NCI-H524 treated with DMSO at 0.1 percent for 48 hours (cell line): Measurements from ENCODE around the gene BET1.
"Not testable (repeated sequence)": the region's sequence is repeated elsewhere in the genome, so short reads cannot be mapped to it uniquely, and the experiment has no call there.

Source experiments
- DNase-seq: peaks from one replicate; lab custom pipeline; 2025; lab: John Stamatoyannopoulos, UW

The BET1 gene, protein sequence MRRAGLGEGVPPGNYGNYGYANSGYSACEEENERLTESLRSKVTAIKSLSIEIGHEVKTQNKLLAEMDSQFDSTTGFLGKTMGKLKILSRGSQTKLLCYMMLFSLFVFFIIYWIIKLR

DNA sequence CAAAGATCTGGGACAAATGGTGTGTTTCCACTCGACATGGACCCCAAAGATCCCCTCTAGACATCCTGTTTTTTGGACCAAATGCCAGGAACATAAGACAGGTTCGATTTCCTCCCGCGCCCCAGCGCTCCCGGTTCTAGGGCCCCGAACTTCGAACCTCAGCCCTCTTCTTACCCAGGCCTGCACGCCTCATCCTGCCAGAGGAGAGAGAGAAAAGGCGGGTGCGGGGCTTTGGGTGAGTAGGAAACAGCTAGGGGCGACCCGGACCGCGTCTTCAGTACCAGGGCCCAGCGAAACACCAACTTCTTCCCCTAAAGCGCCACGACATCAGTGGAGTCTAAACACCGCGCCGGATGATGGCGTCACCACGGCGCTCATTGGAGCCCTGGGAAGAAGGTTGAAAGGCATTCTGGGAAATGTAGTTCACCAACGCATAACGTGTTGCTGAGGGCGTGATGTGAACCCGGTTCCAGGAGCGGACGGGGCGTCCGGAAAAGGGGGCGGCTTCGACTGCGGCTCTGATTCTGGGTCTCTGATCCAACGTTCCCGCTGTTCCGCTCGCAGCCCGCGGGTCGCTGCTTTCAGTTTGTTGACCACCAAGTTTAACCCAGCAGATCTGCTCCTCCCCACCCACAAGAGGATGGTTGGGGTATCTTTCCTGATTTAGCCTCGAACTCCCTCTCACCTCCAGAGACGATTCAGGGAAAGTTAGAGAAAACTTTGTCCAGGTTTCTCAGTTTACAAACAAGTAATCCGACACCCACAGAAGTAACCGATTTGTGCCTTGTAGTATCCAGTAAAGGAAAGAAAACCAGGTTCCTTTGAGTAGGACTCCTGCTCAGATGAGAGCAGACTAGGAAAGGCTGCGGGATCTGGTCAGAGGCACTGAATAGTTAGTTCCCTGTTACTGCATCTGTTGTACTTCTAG, at the start of gene BET1:
BET1 (minus strand) TSS at position 332 of the 928 bp plus-strand sequence; CDS start at position 193, 139 bp downstream.
- peak; percentile 68 for DNase-seq

DNA sequence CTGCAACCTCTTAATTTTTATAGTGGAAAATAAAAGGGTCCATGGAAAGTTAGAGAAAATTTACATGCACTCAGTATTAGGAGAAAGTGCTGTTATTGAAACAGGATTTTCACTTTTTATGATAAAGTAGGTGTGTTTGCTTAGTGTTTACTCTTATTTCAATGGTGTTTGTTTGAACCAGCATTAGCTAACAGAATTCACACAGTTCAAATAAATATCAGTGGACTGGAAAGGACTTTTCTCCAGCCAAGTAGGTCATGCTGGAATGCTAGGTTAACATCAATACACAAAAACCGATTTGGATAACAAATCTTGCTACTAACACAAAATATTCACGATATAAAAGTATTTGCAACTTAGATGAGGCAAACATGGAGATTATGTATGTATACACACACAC, 49.4 kb upstream of the BET1 start:
- no peak for DNase-seq

DNA sequence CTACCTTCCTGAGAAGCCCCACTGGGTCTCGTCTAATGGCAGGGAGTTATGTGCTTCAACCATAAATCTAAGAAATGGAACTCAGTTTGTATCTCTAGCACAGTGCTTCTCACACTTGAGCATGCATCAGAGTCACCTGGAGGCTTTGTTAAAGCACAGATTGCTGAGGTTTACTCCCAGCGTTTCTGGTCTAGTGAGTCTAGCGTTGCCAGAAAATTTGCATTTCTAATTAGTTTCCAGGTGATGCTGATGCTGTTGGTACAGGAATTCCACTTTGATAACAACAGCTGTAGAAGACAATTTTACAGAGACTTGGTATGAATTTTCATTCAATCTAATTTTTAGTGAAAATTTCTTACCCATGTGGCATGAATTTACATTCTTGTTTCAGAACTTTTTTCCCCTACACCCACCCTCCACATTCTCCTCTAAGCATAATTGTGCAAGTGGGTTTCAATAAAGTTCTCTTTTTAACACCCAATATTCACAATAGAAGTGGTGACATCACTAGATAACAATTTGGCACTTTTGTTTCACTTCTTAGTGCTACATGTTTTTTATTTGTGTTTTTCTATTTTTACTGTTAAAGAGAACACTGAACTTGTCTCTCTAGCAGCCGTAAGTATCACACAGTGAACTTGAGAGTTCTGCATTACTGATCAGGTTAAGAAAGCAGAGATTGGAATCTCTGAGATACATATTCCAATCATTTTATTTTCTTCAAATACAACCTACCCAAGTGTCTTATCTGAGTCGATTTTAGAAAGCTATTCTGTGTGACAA, 48.4 kb upstream of the BET1 start:
- DNase-seq = no peak

DNA sequence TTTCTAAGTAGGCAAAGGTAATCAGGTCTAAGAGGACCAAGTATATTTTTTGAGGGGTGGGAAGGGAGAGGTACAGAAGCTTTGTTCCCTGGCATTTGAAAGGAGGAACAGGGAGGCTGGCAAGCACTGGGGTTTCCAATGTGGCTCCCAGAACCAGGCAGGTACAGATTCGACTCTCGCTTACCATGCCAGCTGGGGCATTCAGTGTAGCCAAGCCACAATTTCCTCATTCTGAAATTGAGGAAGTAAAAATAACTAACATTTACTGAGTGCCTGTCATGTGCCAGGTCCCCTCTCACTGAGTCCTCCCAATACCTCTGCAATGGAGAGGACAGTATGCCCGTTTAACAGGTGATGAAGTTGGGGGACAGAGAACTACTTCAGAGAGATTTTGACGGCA, 45.9 kb upstream of the BET1 start:
- DNase-seq = no peak

DNA sequence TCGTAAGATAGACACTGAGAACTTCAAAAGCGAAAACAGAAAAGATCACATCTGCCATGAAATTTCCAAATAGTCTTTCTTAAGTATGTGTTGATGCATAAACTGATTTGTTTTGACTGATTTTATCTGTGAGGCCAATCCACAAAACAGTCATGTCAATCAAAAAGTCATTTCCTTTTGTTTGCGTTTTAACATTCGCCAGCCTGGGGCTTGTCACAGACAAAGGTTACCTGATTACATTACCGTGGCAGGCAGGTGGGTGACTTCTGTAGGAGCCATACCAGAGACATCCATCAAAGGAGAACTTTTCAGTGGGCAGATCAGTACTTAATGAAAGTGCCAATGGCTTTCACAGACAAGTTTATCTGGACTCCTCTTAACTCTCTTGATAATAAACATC, 45.5 kb upstream of the BET1 start:
- DNase-seq = no peak

DNA sequence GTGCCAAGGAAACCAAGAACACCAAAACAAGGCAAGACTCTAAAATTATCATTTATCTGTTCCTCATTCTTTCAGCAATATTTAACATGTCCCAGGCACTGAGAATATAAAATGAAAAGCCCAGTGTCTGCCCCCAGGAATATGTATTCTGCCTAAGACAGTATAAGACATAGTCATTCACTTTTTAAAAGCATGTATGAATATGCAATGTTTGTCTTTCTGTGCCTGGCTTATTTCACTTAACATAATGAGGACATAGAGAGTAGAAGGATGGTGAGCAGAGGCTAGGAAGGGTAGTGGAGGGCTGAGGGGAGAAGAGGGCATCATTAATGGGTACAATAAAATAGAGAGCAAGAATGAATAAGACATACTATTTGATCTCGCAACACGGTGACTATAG, 44.6 kb upstream of the BET1 start:
- no peak for DNase-seq

DNA sequence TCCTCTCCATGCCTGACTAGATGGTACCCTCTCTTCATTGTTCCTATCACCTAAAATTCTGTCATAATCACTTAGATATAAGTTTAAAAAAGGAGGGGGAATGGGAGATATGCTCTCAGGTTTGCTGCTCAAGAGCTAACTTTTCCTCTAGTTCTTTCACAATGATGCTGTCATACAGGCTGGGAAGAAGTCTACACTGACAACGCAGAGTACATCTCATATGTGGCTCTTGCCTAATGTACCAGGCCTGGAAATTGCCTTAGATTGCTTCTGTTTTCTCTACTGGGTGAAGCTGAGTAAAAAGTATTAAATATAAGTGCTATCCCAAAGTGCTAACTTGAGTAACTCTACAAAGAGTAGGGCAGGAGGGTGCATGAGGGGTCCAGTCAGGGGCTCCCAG, 43.8 kb upstream of the BET1 start:
- DNase-seq = no peak

DNA sequence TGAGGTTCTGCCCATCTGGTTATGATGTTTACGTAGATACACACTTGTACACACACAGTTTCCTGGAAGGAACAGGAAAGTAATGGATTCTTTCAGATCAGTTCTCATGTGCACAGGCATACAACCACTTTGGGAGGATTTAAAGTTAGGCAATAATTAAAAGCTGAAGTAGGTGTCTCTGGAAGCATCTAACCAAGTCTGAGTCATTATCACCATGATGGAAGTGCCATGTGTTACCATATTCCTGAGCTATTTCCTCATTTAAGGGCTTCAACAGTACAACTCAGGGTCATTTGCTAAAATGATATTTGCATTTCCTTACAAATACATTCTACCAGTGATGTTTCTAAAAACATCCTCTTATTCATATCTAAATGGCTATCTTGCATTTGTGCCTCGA, 41.4 kb upstream of the BET1 start:
- no peak for DNase-seq

DNA sequence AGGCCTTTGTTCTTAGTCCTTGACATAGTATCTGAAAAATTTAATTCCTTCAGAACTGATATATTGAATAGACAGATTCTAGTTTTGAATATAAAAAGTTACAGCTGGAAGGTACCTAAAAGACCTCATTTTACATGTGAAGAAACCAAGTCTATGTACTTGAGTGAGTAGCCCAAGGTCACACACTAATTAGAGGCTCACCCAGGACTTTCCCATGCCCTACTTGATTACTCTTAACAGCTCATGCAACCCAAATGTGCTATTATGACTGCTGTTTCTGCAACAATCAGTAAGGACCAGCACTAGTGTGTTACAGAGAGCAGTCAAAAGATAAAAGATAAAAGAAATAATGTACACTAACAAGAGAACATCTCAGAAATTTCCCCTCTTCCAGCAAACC, 40.7 kb upstream of the BET1 start:
- DNase-seq = no peak

DNA sequence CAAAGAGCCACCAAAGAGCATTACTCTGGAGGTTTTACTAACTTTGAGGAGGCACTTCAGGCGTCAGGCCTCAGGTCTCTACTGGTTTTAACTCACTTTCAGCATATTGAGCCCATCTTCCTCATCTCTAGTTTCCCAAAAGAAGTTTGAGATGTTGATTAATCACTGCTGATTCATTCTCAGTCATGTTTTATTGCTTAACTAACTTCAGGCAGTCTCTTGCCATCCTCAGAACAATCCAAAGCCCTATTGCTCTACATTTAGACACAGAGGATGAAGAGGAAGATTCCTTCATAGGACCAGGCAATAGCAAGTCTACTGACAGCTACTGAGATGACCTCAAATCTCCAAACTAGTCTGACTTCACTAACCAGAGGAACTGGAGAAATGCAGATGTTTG, 39.1 kb upstream of the BET1 start:
- DNase-seq = no peak

DNA sequence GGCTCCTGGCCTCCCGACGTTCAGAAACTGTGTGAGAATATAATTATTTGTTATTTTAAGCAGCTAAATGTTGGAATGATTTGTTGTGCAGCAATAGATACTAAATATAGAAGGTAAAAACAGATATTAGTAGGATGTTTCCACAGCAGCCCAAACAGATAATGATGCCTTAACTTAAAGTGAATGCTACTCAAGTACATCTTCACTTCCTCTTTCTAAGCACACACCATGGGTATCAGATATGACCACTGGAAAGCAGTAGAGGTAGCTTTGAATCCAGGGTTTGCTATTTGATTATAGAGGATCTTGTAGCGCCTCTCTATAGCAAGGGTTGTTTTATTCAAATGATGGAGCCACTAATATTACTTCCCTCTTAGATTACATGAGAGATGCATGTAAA, 38.2 kb upstream of the BET1 start:
- DNase-seq = no peak

DNA sequence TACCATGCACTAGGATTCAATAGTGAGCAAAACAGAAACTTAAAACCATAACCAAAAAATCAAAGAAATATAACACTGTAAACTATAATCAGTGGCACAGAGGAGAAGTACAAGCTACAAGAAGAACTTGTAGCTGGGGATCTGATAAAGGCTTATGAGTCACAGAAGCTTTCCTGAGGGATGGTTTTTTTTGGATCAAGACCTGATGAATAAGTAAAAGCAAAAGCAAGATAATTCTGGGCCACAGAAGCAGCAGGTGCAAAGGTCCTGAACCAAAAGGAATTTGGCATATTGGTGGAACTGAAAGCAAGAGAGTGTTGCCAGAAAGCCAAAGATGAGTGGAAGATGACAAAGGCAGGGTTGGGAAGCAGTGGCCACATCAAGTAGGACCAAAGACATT, 37.4 kb upstream of the BET1 start:
- DNase-seq = no peak

DNA sequence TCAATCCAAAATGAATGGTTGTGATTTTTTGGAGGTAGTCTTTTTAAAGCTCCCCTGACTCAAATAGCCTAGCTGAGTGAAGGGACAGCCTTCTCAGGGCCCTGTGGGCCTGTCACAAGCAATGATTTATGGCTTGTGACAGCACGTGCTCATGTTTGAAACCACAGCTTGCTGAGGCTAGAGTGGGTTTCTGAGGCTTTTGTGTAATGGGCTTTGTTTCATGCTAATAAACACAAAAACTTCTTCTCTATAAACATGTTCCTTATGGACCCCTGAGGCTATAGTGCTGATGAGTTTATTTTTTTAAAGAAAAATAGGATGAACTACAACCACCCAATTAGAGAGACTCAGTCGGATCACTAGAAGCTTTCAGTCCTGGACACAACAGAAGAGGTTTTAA, 36.1 kb upstream of the BET1 start:
- no peak for DNase-seq

DNA sequence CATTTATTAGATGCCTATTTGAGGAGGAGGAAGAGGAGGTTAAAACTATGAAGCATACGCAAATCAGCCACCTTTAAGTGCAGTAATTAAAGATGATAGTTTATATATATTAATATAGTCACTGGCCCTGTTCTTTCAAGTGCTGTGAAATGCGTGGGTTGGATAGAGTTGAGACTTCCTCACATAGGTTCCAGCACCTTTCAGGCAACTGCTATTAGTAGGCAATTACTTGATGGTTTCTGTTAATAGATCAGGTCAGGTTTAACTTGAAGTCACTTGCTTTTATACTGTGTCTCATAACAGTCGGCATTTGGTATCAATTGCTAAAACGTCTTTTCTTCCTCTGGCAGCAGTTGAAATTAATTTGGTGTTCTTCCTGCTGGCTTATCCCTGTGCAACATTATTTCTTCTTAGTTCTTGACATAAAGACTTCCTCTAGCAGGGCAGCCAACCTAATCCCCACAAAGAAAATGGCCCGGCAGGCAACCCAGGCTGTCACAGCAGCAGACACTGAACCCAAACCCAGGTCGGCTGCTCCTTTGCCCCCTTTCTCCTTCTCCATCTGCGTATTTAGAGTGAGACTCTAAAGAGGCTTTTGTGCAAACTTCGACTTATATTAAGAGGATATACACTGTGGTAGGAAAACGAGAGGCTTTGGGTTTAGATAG, 35.3 kb upstream of the BET1 start:
- DNase-seq = no peak

DNA sequence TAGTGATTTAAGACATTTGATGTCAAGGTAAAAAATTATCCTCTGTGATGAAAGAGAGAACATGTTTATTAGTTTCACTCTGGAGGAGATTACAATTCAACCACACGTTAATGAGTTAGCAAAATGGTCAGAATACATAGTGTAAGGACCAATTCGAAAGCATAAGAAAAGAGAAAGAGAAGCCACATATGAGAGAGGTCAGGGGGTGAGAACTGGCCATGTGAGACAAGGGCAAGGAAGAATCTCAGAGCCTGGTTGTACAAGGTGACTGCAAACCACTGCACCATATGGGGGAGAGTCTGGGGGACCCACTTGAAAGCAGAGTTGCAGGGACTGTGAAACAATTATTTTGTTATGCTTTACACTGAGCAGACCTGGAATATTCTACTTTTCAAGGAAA, 27.7 kb upstream of the BET1 start:
- no peak for DNase-seq

DNA sequence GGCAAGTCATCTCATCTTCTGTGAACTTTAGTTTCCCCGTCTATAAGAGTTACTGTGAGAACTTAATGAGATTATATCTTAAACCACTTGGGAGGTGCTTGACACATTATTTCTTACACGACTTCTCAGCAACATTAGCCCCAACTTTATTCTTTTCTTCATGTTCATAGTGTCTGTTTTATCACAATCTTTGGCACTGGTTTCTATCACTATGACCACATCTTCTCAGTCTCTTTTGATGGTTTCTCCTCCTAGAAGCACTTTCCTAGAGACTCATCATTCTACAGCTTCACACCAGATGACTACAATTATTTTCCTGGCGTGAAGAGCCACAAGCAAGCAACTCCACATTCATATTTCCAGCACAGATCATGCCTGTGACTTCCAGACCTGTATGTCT, 26.5 kb upstream of the BET1 start:
- no peak for DNase-seq

DNA sequence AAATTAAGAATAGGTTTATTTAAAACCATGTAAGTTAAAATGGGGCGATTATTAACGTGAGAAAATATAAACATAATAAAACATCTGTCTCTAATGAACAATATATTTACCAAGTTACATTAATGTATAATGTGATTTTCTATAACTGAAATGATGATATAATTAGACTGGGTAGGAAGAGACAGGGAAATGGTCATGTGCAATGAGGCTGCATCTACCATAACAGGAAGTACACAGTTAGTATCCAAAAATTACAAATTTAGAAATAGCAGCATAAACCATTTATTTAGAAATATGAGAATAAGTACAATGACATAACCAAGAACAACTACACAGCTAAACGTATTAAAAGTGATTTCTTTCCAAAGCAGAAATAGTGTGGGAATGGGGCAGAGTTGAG, 25.8 kb upstream of the BET1 start:
- DNase-seq = no peak

DNA sequence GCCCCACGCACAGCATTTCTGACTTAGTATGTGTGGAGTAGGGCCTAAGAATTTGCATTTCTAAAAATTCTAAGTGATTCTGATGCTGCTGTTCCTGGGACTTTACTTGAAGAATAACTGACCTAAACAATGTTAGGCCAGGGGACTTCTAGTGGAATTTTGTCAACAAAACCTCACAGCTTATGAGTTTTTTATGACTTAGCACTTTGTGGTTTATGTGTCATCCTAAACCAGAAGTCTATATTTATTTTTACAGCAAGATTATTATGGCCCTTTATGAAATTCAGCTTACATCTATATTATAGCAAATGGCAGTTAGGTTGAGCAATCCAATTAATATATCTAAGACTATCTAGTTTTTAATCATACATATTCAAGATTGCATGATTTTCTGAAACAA, 24.6 kb upstream of the BET1 start:
- DNase-seq = no peak

DNA sequence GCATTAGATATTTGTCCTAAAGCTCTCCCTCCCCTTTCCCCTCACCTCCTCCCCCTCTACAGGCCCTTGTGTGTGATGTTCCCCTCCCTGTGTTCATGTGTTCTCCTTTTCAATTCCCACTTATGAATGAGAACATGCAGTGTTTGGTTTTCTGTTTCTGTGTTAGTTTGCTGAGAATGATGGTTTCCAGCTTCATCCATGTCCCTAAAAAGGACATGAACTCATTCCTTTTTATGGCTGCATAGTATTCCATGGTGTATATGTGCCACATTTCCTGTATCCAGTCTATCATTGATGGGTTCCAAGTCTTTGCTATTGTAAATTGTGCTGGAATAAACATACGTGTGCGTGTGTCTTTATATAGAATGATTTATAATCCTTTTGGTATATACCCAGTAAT, 22.5 kb upstream of the BET1 start:
- not testable (repeated sequence) for DNase-seq

DNA sequence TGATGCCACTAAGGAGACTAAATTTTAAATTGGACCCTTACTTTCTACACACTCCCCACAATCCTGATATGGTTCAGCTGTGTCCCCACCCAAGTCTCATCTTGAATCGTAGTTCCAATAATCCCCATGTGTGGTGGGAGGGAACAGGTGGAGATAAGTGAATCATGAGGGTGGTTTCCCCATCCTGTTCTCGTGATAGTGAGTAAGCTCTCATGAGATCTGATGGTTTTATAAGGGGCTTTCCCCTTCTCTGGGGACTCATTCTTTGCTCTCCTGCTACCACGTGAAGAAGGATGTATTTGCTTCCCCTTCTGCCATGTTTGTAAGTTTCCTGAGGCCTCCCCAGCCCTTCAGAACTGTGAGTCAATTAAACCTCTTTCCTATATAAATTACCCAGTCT, 18.4 kb upstream of the BET1 start:
- DNase-seq = no peak

DNA sequence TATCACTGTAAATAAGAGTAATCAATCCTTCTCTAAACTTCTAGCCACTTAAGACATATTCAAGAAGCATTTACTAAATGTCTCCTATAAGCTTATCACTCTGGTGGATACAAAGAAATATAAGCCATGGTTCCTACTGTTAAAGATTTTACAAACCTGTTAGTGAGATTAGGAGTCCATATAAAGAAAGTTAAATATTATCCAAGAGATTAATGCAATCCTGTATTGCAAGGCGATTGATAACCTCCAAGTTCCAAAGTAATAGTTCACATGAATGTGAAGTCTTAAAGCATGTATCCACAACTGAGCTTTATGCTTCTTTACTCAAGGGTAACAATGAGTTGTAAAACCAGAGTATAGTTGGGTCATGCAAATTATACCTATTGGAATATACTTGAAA, 12.6 kb upstream of the BET1 start:
- DNase-seq = no peak

DNA sequence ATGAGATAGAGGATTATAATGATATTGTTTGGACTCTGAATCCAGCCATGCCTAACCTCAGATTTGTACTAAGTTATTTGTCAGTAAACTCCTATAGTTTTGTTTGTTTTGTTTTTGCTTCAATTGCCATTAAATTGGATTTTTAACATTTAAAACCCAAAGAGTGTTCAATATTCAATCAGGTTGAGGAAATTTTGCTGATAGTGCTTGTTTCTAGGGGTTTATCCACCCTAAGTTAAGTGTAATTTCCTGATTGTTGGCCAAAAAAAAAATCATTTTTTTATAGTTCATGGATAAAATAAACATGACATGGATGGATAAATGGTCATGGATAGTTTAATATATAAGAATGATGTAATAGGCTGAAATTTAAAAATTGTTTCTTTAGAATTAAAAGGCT, 11.4 kb upstream of the BET1 start:
- no peak for DNase-seq

DNA sequence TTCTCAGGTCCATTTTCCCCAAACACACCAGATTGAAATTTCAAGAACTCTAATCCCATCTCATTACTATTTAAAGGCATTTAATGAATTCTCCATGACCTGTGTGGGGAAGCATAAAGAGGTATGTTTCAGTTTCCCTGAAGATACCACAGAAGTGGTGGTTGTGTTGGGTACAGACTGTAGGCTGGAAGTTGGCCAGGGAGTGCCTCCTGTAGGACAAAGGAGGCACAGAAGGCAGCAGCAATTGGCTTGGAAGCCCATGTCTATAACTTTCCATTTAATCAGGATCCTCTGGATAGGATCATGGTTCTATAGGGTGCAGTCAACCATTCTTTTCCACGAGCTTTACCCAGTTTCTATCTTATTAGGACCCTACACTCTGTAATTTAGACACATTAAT, 8.6 kb upstream of the BET1 start:
- DNase-seq = no peak
